HepG2 (cell line): ENCODE data around the gene KHK. TPM values are rescaled to one million over a fixed set of nuclear protein-coding genes. Genes with fewer than 3 reads are reported as not detected.

Experiments used
- ATAC-seq: fragments of 200-7000 bp; cut with Tn5 transposase; 3 replicates; pipeline ENCODE4 v1.9.1; 2020; ENCODE audit warnings: mild to moderate bottlenecking, moderate library complexity
- BruUV-seq: library from RNA; stranded (reverse); fragments of 400-500 nt; replicated peaks from 2 replicates; lab custom pipeline; 2021; lab: Mats Ljungman, UMichigan
- CTCF ChIA-PET: fragments of 300-600 bp; formaldehyde crosslinking; extraction: SDS; loops from one replicate; lab custom pipeline; 2021; ENCODE audit warnings: low total read pairs, inconsistent platforms, low intra/inter-chr PET ratio; lab: Yijun Ruan, JAX
- POLR2A ChIA-PET: fragments of 350-600 bp; sonication (Branson Sonifier 250); formaldehyde crosslinking; loops from one replicate; lab custom pipeline; 2020; ENCODE audit warnings: antibody characterized with exemption, inconsistent platforms; lab: Yijun Ruan, JAX
- DNase-seq: peaks from one replicate; pipeline ENCODE4 v3.0.0-alpha.2; 2015; ENCODE audit warnings: low spot score
- FAIRE-seq: peaks from 3 replicates; lab custom pipeline; 2011; peaks lifted over from hg19 to GRCh38; lab: Jason Lieb, UNC
- H2AFZ ChIP-seq: one replicate; pipeline ENCODE4 v1.6.1; 2011; ENCODE audit warnings: low read length, inconsistent platforms
- H3K27ac ChIP-seq: fragments of 300-600 bp; 3 replicates; pipeline ENCODE4 v1.8.0; 2011; ENCODE audit warnings: mixed run types, mild to moderate bottlenecking, mixed read lengths, low read length, inconsistent platforms; ENCODE audit not compliant: insufficient read depth; ENCODE audit errors: extremely low read length
- H3K27me3 ChIP-seq, 2 experiments: fragments of 200-600 bp in 1 of 2; 2 replicates in 1 of 2; 3 replicates in 1 of 2; pipeline versions ENCODE4 v1.6.0 to v1.8.0; 2011; ENCODE audit warnings: low read length in 2 of 2, mild to moderate bottlenecking in 2 of 2, moderate library complexity in 2 of 2, inconsistent platforms in 1 of 2; ENCODE audit not compliant: insufficient read depth in 2 of 2, control insufficient read depth in 1 of 2
- H3K36me3 ChIP-seq, 2 experiments: fragments of 200-600 bp in 1 of 2; replicated peaks in 1 of 2; 2 replicates in 1 of 2; 3 replicates in 1 of 2; pipeline versions ENCODE4 v1.5.1 to v1.8.0; 2011; ENCODE audit warnings: low read length in 2 of 2, inconsistent platforms in 1 of 2; ENCODE audit not compliant: insufficient read depth in 2 of 2, control insufficient read depth in 1 of 2
- H3K4me1 ChIP-seq: 2 replicates; pipeline ENCODE4 v1.5.1; 2012; ENCODE audit warnings: low read length, inconsistent platforms; ENCODE audit not compliant: insufficient read depth
- H3K4me2 ChIP-seq: 2 replicates; pipeline ENCODE4 v1.6.0; 2011; ENCODE audit warnings: low read depth, low read length, inconsistent platforms
- H3K4me3 ChIP-seq, 3 experiments: fragments of 200-600 bp in 1 of 3; sonication (generic), shearing (Covaris generic) in 1 of 3; replicated peaks in 1 of 3; 2 replicates each; pipeline ENCODE4 v1.5.1; 2011 to 2016; ENCODE audit warnings: low read length in 3 of 3, inconsistent platforms in 2 of 3, low read depth in 2 of 3, mild to moderate bottlenecking in 2 of 3, control low read depth in 1 of 3, mixed read lengths in 1 of 3; ENCODE audit not compliant: insufficient read depth in 1 of 3
- H3K79me2 ChIP-seq: one replicate; pipeline ENCODE4 v1.6.1; 2011; ENCODE audit warnings: low read length, inconsistent platforms; ENCODE audit not compliant: insufficient read depth
- H3K9ac ChIP-seq: 2 replicates; pipeline ENCODE4 v1.6.0; 2011; ENCODE audit warnings: mild to moderate bottlenecking, low read depth, low read length, inconsistent platforms; ENCODE audit not compliant: insufficient read depth
- H3K9me3 ChIP-seq: 2 replicates; pipeline ENCODE4 v1.5.1; 2012; ENCODE audit warnings: mild to moderate bottlenecking, low read length
- H4K20me1 ChIP-seq: 2 replicates; pipeline ENCODE4 v1.6.0; 2011; ENCODE audit warnings: inconsistent platforms, mild to moderate bottlenecking, low read length, moderate library complexity; ENCODE audit not compliant: insufficient read depth
- BHLHE40 ChIP-seq: IDR thresholded peaks from 2 replicates; pipeline ENCODE4 v1.6.1; 2011; ENCODE audit warnings: low read length, improper control_type of control experiment
- HDAC1 ChIP-seq: sonication (generic); formaldehyde crosslinking; IDR thresholded peaks from 2 replicates; pipeline ENCODE4 v1.5.1; 2020; ENCODE audit warnings: mild to moderate bottlenecking, missing genetic modification reagents
- PRPF4 ChIP-seq: fragments of 200-400 bp; formaldehyde crosslinking; IDR thresholded peaks from 2 replicates; pipeline ENCODE4 v1.6.1; 2016; ENCODE audit warnings: low read length, low read depth; ENCODE audit not compliant: poor library complexity, severe bottlenecking
- ZIK1 ChIP-seq: sonication (generic); formaldehyde crosslinking; IDR thresholded peaks from 2 replicates; pipeline ENCODE4 v1.5.0; 2020; ENCODE audit warnings: mild to moderate bottlenecking, low read depth, missing genetic modification reagents, borderline replicate concordance
- ZNF33B ChIP-seq: sonication (generic); formaldehyde crosslinking; IDR thresholded peaks from 2 replicates; pipeline ENCODE4 v1.5.1; 2020; ENCODE audit warnings: mild to moderate bottlenecking, missing genetic modification reagents
- ZSCAN22 ChIP-seq: sonication (generic); formaldehyde crosslinking; IDR thresholded peaks from 2 replicates; pipeline ENCODE4 v1.4.0; 2020; ENCODE audit warnings: mild to moderate bottlenecking, missing genetic modification reagents
- WGBS: methylation state at CpG from one replicate; pipeline ENCODE4 v1.1.6; 2017; ENCODE audit warnings: low lambda C conversion rate; 5-methylcytosine and 5-hydroxymethylcytosine counted together
- in situ Hi-C: cut with HindIII; loops from 2 replicates; pipeline ENCODE4 v1.10.0; 2017; ENCODE audit warnings: low pct_unique_long_range_greater_than_20kb; ENCODE audit not compliant: extremely low pct_ligation_motif_present
- intact Hi-C: fragments of 100-400 bp; cut with micrococcal nuclease; formaldehyde crosslinking; loops from one replicate; pipeline ENCODE4 v1.10.0; 2022; ENCODE audit not compliant: unreplicated experiment
- polyA plus RNA-seq, 8 experiments: library from polyadenylated mRNA; depleted of rRNA in 3 of 8; stranded (reverse) in 7 of 8; unstranded in 1 of 8; fragments of >200 nt; fragmentation: Illumina TruSeq in 4 of 8; extraction: Trizol in 4 of 8; gene quantifications; 2 replicates each; pipeline versions ENCODE4 v1.2.1 to v1.2.3, GENCODE V29; 2011 to 2016; ENCODE audit warnings: low read depth in 4 of 8, missing spikeins in 1 of 8, mixed read lengths in 1 of 8; ENCODE audit not compliant: insufficient read depth in 1 of 8
- total RNA-seq, 5 experiments: library from RNA; depleted of rRNA; stranded (reverse); fragments of >200 nt; fragmentation: Illumina TruSeq; extraction: Trizol; gene quantifications; 2 replicates each; pipeline ENCODE4 v1.2.3, GENCODE V29; 2016; ENCODE audit warnings: low read depth in 1 of 5
- TF ChIP-seq, protein P1 (sequence below): sonication (generic); formaldehyde crosslinking; IDR thresholded peaks from 2 replicates; pipeline ENCODE4 v1.4.0; 2020; ENCODE audit warnings: missing genetic modification reagents

The KHK gene
- total and polyA plus RNA-seq, 2 of the 13 experiments (the other 11 are each of a cell fraction or from before 2014, with no cell fraction given) = 40.9 to 99.2 TPM

DNA sequence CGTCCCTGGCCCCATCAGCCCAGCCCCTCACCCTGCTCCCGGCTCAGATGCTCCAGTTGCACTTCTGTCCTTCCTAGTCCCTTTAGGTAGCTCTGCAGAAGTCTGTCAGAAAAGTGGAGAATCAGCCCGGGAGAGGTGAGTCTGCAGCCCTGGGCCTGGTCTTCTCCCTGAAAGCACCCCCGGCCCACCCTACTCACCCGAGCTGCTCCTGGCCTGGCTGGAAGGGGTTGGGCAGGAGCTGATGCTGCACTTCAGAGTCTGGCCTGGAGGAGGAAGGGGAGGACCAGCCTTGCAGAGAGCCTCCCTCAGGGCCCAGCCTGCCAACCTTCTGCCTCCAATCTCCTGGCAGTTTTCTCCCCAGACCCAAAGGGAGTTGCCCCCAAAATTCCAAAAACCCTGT, 15.8 kb downstream of the KHK start (continued):
- TF ChIP-seq, protein P1, sequence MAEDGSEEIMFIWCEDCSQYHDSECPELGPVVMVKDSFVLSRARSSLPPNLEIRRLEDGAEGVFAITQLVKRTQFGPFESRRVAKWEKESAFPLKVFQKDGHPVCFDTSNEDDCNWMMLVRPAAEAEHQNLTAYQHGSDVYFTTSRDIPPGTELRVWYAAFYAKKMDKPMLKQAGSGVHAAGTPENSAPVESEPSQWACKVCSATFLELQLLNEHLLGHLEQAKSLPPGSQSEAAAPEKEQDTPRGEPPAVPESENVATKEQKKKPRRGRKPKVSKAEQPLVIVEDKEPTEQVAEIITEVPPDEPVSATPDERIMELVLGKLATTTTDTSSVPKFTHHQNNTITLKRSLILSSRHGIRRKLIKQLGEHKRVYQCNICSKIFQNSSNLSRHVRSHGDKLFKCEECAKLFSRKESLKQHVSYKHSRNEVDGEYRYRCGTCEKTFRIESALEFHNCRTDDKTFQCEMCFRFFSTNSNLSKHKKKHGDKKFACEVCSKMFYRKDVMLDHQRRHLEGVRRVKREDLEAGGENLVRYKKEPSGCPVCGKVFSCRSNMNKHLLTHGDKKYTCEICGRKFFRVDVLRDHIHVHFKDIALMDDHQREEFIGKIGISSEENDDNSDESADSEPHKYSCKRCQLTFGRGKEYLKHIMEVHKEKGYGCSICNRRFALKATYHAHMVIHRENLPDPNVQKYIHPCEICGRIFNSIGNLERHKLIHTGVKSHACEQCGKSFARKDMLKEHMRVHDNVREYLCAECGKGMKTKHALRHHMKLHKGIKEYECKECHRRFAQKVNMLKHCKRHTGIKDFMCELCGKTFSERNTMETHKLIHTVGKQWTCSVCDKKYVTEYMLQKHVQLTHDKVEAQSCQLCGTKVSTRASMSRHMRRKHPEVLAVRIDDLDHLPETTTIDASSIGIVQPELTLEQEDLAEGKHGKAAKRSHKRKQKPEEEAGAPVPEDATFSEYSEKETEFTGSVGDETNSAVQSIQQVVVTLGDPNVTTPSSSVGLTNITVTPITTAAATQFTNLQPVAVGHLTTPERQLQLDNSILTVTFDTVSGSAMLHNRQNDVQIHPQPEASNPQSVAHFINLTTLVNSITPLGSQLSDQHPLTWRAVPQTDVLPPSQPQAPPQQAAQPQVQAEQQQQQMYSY (CRISPR knock-in tag) = no peak

DNA sequence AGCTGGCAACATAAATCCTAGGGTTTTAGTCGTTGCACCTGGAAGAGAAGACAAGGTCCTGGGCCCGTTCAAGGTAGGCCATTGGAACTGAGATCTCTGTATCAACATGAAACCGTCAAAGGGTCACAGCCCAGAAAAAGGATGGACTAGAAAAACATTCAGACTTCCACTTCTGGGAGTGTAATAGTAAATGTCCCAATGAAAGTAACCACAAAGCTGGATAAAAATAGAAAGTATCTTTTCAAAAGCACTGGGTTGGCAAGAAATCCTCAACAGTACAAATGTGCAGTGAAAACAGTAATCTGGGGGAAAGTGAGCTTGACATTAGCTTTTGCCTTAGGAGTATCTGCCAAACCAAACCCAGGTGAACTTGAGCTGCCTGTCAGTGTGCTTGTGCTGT, 19.4 kb downstream of the KHK start:
- intact Hi-C loops = no loop called here
- in situ Hi-C loops = no loop called here
- POLR2A ChIA-PET = interaction anchor here (1.0 to 1.9 kb wide), 2 partner anchors 12 to 19 kb away, joined by 3 to 6 read pairs; partner anchors contain the start of gene KHK

More for the DNA sequence above, 19.4 kb downstream of the KHK start:
- no TSS peak for BruUV-seq
- no peaks in the 10 kb centered on the region for H4K20me1 ChIP-seq
- FAIRE-seq (no peak), ATAC-seq (no peak), DNase-seq (no peak)
- no peak overlapping the region for H3K4me2 ChIP-seq
- H2AFZ ChIP-seq = no peak overlapping the region
- 64% methylated on average over 3 of the region's 3 CpGs for WGBS
- CTCF ChIA-PET = no interaction called here
- no peaks in the 10 kb centered on the region for H3K4me1 ChIP-seq
- no peaks in the 10 kb centered on the region for H3K27me3 ChIP-seq
- H3K4me3 ChIP-seq = no peak overlapping the region
- TF ChIP-seq HDAC1 (CRISPR knock-in tag) = no peak
- no peak for TF ChIP-seq ZIK1 (CRISPR knock-in tag)
- no peak for TF ChIP-seq BHLHE40
- no peak for TF ChIP-seq ZSCAN22 (CRISPR knock-in tag)
- TF ChIP-seq PRPF4 = no peak
- no peak for TF ChIP-seq ZNF33B (CRISPR knock-in tag)
- no peaks in the 10 kb centered on the region for H3K79me2 ChIP-seq
- H3K9ac ChIP-seq = no peak overlapping the region
- H3K36me3 ChIP-seq = no peaks in the 10 kb centered on the region; a peak in 1 of 5 replicates
- no peak overlapping the region for H3K27ac ChIP-seq
- H3K9me3 ChIP-seq = no peaks in the 10 kb centered on the region
